HG03432 (cell line): ENCODE data around the gene HIRIP3.
A peak's percentile ranks its signal among the peaks of the same experiment; 100 is the strongest.

ENCODE experiments used
- ATAC-seq: cut with Tn5 transposase; IDR thresholded peaks from one replicate; pipeline ENCODE4 v1.9.1; 2021; ENCODE audit warnings: mild to moderate bottlenecking, moderate library complexity; ENCODE audit not compliant: unreplicated experiment

Gene HIRIP3

DNA sequence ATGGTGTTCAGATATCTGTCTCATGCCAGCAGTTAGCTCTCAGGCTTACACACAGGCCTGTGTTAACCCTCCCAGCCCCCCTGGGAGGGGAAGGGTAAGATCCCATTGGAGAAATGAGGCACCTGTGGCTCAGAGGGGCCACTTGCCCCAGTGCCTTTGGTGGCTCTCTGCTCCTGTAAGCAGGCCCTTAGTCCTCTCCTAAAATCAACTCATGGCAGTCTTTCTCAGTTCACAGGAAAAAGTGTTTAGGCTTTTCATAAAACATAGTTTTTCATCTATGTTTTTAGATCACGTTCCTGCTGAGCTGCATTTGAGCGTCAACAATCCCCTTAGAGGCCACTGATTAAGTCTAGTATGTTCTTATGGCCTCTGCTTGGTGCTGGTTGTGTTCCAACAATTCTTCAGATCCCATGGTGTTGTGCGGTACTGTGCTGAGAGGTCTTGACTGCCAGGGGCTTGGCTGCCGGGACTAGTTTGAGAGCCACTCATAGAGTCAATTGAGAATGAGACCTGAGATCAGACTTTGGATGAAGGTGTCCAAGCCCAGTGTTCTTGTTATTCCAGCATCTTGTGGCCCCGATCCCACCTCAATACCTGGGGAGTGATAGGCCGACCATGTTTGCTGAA lies 11.2 kb downstream of the HIRIP3 start:
- ATAC-seq = no peak

DNA sequence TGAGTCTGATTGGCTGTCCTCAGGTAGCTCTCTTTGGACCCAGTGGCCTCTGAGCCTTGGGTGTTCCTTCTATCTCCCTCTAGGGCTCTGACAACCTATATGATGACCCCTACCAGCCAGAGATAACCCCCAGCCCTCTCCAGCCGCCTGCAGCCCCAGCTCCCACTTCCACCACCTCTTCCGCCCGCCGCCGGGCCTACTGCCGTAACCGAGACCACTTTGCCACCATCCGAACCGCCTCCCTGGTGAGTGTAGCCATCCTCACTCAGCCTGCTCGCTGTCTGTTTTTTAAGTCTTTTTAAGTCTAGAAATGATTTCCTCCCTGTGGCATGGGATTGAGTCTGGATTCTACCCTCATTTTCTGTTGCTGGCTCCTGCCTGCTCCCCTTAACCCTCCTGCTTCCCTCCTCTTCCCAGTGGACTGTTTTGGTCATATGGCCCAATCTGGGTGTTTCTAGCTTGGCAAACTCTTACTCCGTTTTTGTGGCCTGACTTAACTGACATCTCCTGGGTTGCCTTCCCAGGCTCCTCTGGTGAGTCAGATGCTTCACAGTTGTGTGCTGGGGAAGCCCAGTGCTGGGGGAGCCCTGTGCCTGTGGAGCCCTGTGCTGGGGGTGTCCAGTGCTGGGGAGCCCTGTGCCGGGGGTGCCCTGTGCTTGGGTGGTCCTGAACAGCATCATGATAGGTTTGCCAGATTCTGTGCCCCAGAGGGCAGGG lies 11.8 kb downstream of the HIRIP3 start:
- ATAC-seq = no peak

GRCh38 chr16:29982560-29983419 lies 12.6 kb downstream of the HIRIP3 start:
- no peak for ATAC-seq

DNA sequence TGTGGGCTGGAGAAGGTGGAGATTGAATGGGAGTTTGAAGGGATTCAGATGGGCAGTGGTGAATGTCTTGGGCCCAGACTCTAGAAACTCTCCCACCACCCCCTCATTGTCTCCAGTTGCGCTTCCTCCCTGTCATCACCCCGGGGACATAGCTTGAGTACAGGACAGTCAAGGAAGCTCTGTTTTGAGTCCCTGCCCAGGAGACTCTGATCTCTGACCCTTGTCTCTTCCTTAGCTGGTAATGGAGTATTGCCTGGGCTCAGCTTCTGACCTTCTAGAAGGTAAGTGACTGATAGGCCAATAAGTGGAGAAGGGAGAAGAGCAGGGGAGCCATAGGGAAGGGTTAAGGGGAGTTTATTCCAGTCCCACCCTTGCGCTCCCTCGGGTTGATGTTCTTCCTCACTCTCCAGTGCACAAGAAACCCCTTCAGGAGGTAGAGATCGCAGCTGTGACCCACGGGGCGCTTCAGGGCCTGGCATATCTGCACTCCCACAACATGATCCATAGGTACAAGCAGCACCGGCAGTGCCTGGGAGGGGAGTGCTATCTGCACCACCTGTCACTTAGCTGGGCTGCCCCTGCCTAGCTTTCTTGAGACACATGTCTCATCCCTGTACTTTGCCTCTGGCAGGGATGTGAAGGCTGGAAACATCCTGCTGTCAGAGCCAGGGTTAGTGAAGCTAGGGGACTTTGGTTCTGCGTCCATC lies 16.7 kb downstream of the HIRIP3 start:
- ATAC-seq = no peak

DNA sequence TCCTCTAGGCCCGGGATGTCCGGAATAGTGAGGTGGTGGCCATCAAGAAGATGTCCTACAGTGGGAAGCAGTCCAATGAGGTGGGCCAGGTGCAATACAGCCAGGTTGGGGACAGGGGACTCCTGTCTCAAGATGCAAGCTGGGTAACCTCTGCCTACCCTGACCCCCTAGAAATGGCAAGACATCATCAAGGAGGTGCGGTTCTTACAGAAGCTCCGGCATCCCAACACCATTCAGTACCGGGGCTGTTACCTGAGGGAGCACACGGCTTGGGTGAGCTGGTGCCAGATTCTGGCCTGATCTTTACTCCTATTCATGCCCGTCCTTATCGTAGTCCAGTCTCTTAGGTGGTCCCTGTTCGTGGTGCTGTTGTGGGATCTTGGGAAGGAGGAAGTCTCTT lies 17.3 kb downstream of the HIRIP3 start:
- no peak for ATAC-seq

GRCh38 chr16:29977063-29977825 lies 18.2 kb downstream of the HIRIP3 start:
- ATAC-seq = no peak

- ATAC-seq = no peak
Measured at GRCh38 chr16:29975811-29976511, 19.5 kb downstream of the HIRIP3 start.

GRCh38 chr16:29975134-29975538 lies 20.3 kb downstream of the HIRIP3 start:
- no peak for ATAC-seq

- no peak for ATAC-seq
Measured at GRCh38 chr16:29974291-29975133, 20.9 kb downstream of the HIRIP3 start.

DNA sequence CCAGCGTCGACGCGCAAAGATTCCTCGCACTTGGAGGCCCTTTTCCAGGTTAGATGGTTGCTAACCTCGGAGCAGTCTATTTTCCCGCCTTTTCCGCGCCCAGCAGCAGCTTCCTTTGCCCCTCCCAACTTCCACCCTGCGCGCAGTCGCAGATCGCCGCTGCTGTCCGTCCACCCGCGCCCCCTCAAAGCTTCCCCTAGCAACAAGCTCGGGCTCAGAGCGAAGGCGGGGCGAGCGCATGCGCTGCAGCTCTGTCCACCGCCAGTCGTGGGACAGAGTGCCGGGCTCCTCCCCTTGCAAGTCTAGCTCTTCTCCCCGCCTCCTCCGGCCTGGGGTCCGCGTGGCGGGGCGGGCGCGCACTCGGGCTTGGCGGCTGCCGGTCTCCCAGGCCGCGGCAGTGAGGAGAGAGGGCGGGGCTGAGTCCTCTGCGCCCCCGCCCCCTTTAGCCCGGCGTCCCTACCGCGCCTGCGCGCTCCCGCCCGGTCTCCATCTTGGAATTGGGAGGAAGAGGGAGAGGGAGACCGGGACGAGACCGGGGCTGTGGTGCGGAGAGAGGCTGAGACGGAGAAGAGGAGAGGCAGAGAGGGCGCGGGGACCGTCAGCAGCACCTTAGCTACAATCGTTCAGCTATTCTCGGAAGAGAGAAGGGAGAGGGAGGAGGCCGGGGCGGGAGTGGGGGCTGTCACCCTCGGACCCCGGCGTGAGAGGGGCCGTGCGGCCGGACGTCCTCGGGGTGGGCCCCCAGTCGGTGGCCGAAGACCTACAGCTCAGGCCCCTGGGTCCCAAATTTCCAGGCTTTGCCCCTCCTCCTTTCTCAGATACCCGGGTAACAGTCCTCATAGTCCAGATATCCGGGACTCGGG lies 21.8 kb downstream of the HIRIP3 start, which contains the start of gene TAOK2:
Gene TAOK2, plus strand, starts transcription at position 485 of the 863 bp plus-strand sequence. CDS start 3,905 bp downstream, outside the sequence.
- peak; percentile 94 for ATAC-seq

- no peak for ATAC-seq
Measured at GRCh38 chr16:29972992-29973383, 22.4 kb downstream of the HIRIP3 start.

DNA sequence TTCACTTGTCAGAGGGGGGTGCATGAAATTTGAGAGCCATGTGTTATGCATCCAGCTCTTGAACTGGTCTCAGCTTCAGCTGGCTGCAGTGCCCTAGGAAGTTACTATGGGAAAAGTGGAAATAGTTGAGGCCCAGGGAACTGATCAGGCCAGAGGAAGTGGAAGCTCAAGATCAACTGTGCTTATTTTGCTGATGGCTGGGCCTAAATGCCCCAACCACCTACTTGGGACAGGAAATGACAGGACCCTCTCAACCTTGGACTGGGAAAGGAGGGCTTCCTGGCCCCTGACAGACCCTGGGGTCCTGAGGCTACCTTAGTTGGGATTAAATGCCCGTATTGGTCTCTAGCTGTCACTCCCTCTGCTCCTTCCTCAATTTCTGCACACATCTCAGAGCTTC lies 22.9 kb downstream of the HIRIP3 start:
- no peak for ATAC-seq

- no peak for ATAC-seq
Measured at GRCh38 chr16:29971304-29971703, 24.1 kb downstream of the HIRIP3 start.

GRCh38 chr16:29968205-29968604 lies 27.2 kb downstream of the HIRIP3 start:
- no peak for ATAC-seq

- ATAC-seq = no peak
Measured at GRCh38 chr16:29963021-29963743, 32.2 kb downstream of the HIRIP3 start.

GRCh38 chr16:29962344-29962994 lies 32.9 kb downstream of the HIRIP3 start:
- ATAC-seq = no peak
